HG03439 (cell line): ENCODE data around the gene RAB30.
A peak's percentile ranks its signal among the peaks of the same experiment; 100 is the strongest.

Source experiments
- ATAC-seq: cut with Tn5 transposase; IDR thresholded peaks from one replicate; pipeline ENCODE4 v1.9.1; 2021; ENCODE audit warnings: mild to moderate bottlenecking, moderate library complexity; ENCODE audit not compliant: unreplicated experiment

The RAB30 gene

DNA sequence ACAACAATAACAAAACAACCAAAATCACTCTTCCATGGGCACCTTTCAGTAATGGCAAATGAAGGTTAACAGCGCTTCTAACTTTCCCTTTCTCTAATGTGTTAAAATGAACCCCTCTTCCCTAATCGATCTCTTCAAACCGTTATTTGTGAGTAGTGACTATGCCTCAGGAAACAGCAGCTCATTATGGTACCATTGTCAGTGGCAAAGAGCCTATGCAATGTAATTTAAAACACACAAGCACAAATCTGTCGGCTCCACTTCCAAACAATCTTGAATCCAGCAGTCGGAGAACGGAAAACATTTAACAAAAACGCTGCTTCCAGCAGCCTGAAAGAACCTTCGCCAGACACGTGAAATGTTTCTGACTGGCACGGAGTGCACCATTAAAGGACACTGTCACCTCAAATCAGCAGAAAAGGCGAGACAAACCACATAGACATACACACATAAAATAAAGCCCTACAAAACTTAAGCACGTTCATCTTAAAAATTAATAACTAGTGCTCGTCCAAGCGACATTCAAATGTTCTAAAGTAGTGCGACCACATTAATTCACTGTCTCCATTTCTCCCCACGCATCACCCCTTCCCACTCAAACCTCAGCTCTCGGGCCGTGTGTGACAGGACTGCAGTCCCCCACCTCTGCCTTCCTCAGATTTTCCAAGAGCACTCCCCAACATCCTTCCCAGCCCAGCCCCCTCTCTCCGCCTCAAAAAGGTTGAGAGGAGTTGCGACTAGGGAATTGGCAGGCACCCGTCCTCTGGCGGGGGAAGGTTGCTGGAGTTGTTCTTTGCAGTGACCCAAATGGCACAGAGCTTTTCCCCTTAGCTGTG is 748 bp downstream of the RAB30 start:
- ATAC-seq = no peak

DNA sequence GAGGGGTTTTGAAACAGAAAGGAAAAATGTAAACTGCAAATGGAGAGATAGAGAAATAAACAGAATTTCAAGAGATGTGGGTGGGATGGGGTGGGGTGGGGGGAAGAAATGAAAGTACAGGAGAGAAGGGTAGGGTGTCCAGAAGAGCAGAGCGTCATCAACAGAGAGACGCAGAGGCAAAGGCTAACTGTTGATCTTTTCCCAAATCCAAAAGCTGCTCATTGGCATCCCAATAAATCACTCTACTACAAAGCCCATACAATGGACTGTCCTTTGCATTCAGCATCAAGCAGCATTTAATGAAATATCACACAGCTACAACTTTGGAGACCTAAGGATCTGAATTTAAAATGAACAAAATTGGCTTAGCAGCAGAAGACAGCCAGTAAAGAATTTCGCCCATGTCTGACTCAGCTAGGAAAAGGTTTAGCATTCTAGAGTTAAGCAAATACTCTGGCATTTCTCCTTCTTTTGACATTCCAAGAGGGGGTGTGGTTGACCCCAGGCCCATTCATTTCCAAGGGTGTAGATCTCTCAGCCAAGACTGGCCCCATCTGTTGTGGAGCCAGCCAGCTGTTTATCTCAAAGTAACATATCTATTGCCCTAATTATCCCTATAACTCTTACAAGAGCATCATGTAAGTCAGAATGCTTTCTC is 1.5 kb downstream of the RAB30 start:
- no peak for ATAC-seq

GRCh38 chr11:83069441-83070043 is 2.2 kb downstream of the RAB30 start:
- no peak for ATAC-seq

- ATAC-seq = no peak
Measured at GRCh38 chr11:83068568-83068967, 3.1 kb downstream of the RAB30 start.

GRCh38 chr11:83064011-83064410 is 7.7 kb downstream of the RAB30 start:
- ATAC-seq = no peak

DNA sequence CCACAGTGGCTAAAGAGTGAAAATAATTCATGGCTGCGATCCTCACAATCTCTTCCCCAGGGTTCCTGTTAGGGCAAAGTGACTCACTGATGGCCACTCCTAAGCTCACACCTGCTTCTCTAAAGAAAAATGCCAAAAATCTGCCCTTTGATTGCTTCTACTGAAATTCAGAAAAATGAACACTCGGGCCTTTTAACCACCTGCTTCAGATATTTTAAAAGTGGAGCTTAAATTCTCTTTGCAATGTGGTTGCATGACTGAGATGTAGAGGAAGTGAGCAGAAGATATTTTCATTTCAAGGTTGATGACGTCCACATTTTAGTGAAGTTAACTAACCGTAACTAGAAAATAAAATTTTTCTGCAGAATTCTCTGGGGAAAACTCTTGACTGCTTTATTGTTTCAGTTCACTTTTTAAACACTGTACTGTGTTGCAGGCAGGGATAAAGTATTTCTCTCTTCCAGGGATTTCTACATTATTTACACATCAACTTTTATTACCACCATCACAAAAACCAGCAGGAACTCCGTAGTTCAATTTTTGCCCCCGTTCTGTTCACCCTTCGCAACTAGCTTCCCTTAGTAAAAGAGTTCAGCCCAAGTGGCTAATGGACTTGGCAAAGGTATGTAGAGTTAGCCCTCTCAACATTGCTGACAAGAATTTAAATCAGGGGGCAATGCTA is 8.5 kb downstream of the RAB30 start:
- ATAC-seq = peak; percentile 65

- ATAC-seq = peak; percentile 65
Measured at GRCh38 chr11:83061883-83062282, 9.8 kb downstream of the RAB30 start.

DNA sequence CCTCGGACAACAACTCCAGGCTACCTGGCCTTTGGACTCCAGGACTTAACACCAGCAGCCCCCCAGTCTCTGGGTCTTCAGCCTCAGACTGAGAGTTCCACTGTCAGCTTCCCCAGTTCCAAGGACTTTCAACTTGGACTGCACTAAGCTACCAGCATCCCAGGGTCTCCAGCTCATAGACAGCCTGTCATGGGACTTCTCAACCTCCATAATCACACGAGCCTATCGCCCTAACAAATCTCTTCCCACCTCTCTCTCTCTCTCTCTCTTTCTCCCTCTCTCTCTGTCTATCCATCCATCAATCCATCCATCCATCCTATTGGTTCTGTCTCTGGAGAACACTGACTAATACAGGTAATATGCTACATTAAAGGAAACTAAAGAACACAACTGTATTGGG is 10.7 kb downstream of the RAB30 start:
- no peak for ATAC-seq

DNA sequence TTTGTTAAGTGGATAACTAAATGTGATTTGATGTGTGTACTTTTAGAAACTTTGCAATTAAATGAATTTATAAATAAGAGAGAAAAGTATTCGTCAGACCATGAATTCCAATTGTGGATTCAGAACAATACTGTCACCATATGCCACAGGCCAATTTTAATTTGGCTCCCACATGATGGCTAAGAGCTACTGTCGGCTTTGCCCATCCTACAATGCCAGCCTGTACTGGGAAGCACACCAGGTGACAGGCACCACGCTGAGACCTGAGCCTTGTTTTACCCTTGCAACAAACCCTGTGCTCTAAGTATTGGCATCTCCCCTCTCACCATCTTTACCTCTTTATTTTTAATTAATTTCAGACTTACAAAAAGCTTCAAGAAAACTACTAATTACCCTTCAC is 14.0 kb downstream of the RAB30 start:
- no peak for ATAC-seq

- no peak for ATAC-seq
Measured at GRCh38 chr11:83056611-83057010, 15.1 kb downstream of the RAB30 start.

DNA sequence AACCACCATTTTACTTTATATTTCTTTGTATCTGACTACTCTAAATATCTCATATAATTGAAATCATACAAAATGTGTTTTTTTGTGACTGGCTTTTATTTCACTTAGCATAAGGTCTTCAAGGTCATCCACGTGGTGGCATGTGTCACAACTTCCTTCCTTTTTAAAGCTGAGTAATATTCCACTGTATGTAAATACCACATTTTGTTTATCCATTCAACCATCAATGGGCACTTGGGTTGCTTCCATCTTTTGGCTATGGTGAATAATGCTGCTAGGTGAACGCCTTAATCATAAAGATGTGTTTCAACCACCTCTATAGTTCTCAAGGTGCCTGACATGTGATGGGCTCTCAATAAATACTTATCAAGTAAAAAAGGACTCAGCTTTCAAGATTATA is 15.5 kb downstream of the RAB30 start:
- ATAC-seq = no peak

GRCh38 chr11:83054904-83055380 is 16.8 kb downstream of the RAB30 start:
- peak; percentile 56 for ATAC-seq

- no peak for ATAC-seq
Measured at GRCh38 chr11:83054001-83054400, 17.7 kb downstream of the RAB30 start.

DNA sequence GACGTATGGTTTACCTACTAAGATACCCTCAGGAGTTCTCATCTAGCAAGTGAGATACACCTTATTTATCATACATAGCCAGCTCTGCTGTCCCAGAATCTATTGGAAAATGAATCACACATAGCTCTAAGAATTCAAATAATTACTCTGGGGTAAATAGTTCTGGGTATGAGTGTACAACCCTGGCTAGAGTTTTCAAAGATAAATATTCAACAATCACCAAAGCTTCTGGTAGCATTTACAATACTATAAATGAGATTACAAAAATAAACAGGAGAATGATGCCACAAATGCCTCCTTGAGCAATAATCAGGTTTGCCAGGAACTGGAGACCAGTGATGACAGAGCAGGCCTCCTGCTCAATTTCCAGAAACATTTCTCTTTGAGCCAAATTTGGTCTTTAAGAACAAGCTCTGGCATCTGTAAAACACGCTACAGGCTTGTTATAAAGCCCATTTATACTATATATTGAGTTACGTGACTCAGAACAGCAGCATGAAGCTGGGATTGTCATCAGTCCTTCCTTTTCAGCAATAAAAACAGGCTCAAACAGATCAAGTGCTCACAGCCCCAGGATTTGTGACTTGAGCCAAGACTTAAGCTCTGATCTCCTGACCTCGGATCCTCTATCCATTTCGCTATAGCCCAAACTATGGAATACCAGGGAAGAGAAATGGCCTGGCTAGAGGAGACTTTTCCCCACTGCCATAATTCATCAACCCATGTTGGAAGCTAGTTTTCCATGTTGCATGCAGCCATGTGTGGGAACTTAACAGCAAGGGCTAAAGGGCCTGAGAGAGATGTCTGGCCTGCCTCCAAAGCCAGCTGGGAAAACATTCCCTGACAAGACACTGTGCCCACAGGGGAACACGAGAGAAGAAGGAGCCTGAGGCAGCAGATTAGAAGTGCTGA is 19.7 kb downstream of the RAB30 start:
- ATAC-seq = no peak

DNA sequence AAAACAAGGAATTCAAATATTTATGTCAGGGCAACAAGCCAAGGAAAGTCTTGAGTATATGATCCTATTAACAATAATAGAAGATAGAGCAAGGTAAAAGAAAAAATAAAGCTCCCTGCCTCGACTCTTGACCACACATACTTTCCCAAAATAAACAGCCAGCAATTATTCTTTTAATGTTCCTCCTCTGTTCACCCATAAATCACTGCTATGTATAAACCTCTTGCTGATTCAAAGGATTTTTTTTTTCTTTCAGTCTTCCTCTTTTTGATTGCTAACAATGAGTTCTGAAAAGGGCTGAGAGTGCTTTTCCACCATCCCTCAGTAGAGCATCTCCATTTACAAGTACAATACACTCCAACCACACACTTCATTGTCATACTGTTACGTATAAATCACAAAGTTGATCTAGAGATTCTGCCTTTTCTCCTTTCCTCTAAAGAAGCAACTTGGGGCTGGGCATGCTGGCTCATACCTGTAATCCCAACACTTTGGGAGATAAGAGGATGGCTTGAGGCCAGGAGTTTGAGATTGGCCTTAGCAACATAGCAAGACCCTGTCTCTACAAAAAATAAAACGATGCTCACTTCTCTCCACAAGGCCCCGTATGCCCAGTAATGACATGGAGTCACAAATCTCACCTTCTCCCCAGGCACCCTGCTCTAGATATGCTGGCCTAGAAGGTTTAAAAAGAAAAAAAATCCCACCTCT is 24.0 kb downstream of the RAB30 start:
- no peak for ATAC-seq

- no peak for ATAC-seq
Measured at GRCh38 chr11:83046621-83047172, 25.0 kb downstream of the RAB30 start.

GRCh38 chr11:83044958-83045712 is 26.6 kb downstream of the RAB30 start:
- no peak for ATAC-seq

GRCh38 chr11:83042964-83043711 is 28.6 kb downstream of the RAB30 start:
- no peak for ATAC-seq
